Heart right ventricle (tissue), 16 donors: ENCODE data around the gene TOP1. TPM values are rescaled to one million over a fixed set of nuclear protein-coding genes. Genes with fewer than 3 reads are reported as not detected.
A peak's percentile ranks its signal among the peaks of the same experiment; 100 is the strongest.

Experiments used
- ATAC-seq, 8 donors: fragments of 200-7000 bp; cut with Tn5 transposase; one replicate each; pipeline ENCODE4 v1.9.1; 2020; ENCODE audit warnings: mild to moderate bottlenecking in 8 of 8, moderate library complexity in 8 of 8, moderate number of reproducible peaks in 1 of 8
- DNase-seq, 2 donors: peaks; one replicate each; pipeline ENCODE4 v3.0.0-alpha.2; 2020
- H3K27ac ChIP-seq, 10 donors: fragments of 200-600 bp; sonication (generic) in 2 of 10; one replicate each; pipeline versions ENCODE4 v1.5.0 to v1.8.0; 2020 to 2022; ENCODE audit warnings: mild to moderate bottlenecking in 3 of 10
- H3K27me3 ChIP-seq, 7 donors: fragments of 200-600 bp; one replicate each; pipeline ENCODE4 v1.8.0; 2021 to 2022; ENCODE audit warnings: mild to moderate bottlenecking in 2 of 7
- H3K36me3 ChIP-seq, 9 donors: fragments of 200-600 bp; sonication (generic) in 1 of 9; one replicate each; pipeline versions ENCODE4 v1.5.0 to v1.8.0; 2020 to 2022; ENCODE audit warnings: mild to moderate bottlenecking in 2 of 9
- H3K4me1 ChIP-seq, 9 donors: fragments of 200-600 bp; sonication (generic) in 1 of 9; one replicate each; pipeline versions ENCODE4 v1.5.0 to v1.8.0; 2020 to 2022; ENCODE audit warnings: mild to moderate bottlenecking in 4 of 9
- H3K4me3 ChIP-seq, 10 donors: fragments of 200-600 bp; sonication (generic) in 2 of 10; one replicate each; pipeline versions ENCODE4 v1.5.0 to v1.8.0; 2020 to 2022; ENCODE audit warnings: mild to moderate bottlenecking in 7 of 10, moderate library complexity in 2 of 10
- H3K9me3 ChIP-seq, 11 donors: fragments of 200-600 bp in 10 of 11; sonication (generic) in 2 of 11; one replicate each; pipeline versions ENCODE4 v1.5.0 to v1.8.0; 2013 to 2022; ENCODE audit warnings: mild to moderate bottlenecking in 2 of 11, control low read depth in 1 of 11, moderate library complexity in 1 of 11
- CTCF ChIP-seq, 9 donors: fragments of 200-600 bp; sonication (generic) in 2 of 9; IDR thresholded peaks; one replicate each; pipeline versions ENCODE4 v1.5.0 to v1.8.0; 2021 to 2022; ENCODE audit warnings: antibody characterized with exemption in 9 of 9, mild to moderate bottlenecking in 5 of 9, moderate library complexity in 1 of 9
- WGBS, 2 donors: extraction: QIAGEN DNeasy Blood & Tissue Kit; methylation state at CpG; one replicate each; pipeline ENCODE4 v1.1.7; 2013; ENCODE audit warnings: inconsistent platforms in 1 of 2; 5-methylcytosine and 5-hydroxymethylcytosine counted together
- intact Hi-C, 10 donors: fragments of 100-400 bp; cut with DNase I; formaldehyde crosslinking; loops; one replicate each; pipeline versions ENCODE4 v1.11.1 to v1.14.2; 2022
- polyA plus RNA-seq, 2 donors: library from polyadenylated mRNA; stranded (reverse); fragments of 200-250 nt; gene quantifications; one replicate each; pipeline ENCODE4 v1.2.3, GENCODE V29; 2013
- total RNA-seq, 10 donors: library from RNA; stranded (reverse); fragmentation: NEBNext Ultra II Directional in 3 of 10; extraction: Animal tissue kit (Norgen Biotek cat#: 25700) in 3 of 10; gene quantifications; one replicate each; pipeline versions ENCODE4 v1.2.1 to v1.2.4, GENCODE V29; 2021 to 2023
- donor health status: Arrhythmogenic right ventricular cardiomyopathy.
- donor health status: ischemic (EF 13 %, LVEDD 7.1; RV severe dilation, severe dysfunction).
- donor health status: healthy with polysubstance abuse.
- donor health status: DM: no; HTN: yes; CAD: no.
- donor health status: DM: no; HTN: no; CAD: no.
- donor health status: ischemic (EF 25% LVEDD 6.9; RV normal size, moderate dysfunction).
- donor health status: ischemic (EF 25% LVEDD 5.7; RV mildly dilated, moderate dysfunction).
- donor health status: healthy.
- donor health status: DM: yes; HTN: yes; CAD: no.
- donor health status: Ischemic cardiomyopathy.
- donor health status: ischemic (EF 35%, LVEDD 5.7; RV mildly dilated, moderate dysfunction).
- donor health status: nonischemic (EF 11% LVEDD 7.7; RV severe dilation, severe dysfunction).
- donor health status: DM: yes; HTN: yes; CAD: no.
- donor health status: PGD.
- donor health status: ischemic (EF 29% LVEDD 5.4; RV normal size, mild dysfunction).
- donor health status: nonischemic (EF 23%, LVEDD 6.1; RV moderate dilation, normal function).

The TOP1 gene
- total and polyA plus RNA-seq, 12 donors: 13.5 to 28.3 (median 23.1) TPM

- H3K27me3 ChIP-seq: peaks cover 0 to 9% (median 0%) of the 10 kb centered on the region in 7 donors
- H3K9me3 ChIP-seq: no peaks in the 10 kb centered on the region
- peak overlapping the region in 5 of 10 donors; percentile 9 to 100 (median 37) for H3K27ac ChIP-seq
- peak in 1 of 8 donors; percentile 22 for ATAC-seq
- 47 to 53% methylated on average over 13 of the region's 13 CpGs for WGBS, 2 donors
- intact Hi-C loops: loop anchor here in 6 of 10 donors (1.0 to 10.0 kb wide), 10 partner anchors 37 to 279 kb away; partner anchors contain the start of gene LPIN3 (in 3 of the 6)
- no peaks in the 10 kb centered on the region for H3K36me3 ChIP-seq
- peaks cover 6 to 42% (median 33%) of the 10 kb centered on the region in 9 donors for H3K4me1 ChIP-seq
- TF ChIP-seq CTCF (IDR thresholded peaks at IDR 0.05): peak; percentile 59 to 83 (median 76)
- DNase-seq: peak in 1 of 2 donors; percentile 40
- H3K4me3 ChIP-seq: no peak overlapping the region
These were observed 106.7 kb downstream of the TOP1 start for GRCh38 chr20:41135187-41135887.

GRCh38 chr20:41135888-41136679 lies 107.5 kb downstream of the TOP1 start:
- H3K4me1 ChIP-seq: peaks cover 13 to 50% (median 41%) of the 10 kb centered on the region in 9 donors
- ATAC-seq: peak in 2 of 8 donors; percentile 0 to 17
- peaks cover 0 to 9% (median 0%) of the 10 kb centered on the region in 7 donors for H3K27me3 ChIP-seq
- H3K36me3 ChIP-seq: no peaks in the 10 kb centered on the region
- peak overlapping the region; percentile 71 to 99 (median 94) for H3K4me3 ChIP-seq
- no peak for DNase-seq
- intact Hi-C loops: loop anchor here in 7 of 10 donors (1.0 to 10.0 kb wide), 14 partner anchors 36 to 279 kb away; partner anchors contain the start of gene LPIN3 (in 3 of the 7)
- no peak for TF ChIP-seq CTCF (IDR thresholded peaks at IDR 0.05)
- 39% methylated on average over 23 of the region's 23 CpGs for WGBS, 2 donors
- H3K9me3 ChIP-seq: no peaks in the 10 kb centered on the region
- peak overlapping the region; percentile 90 to 100 (median 98) for H3K27ac ChIP-seq

- intact Hi-C loops: loop anchor here in 7 of 10 donors (2.0 to 10.0 kb wide), 12 partner anchors 35 to 278 kb away; partner anchors contain the start of gene LPIN3 (in 2 of the 7)
- Histone ChIP-seq H3K36me3 (no peaks in the 10 kb centered on the region), H3K4me1 (peaks cover 21 to 58% (median 50%) of the 10 kb centered on the region in 9 donors), H3K27ac (peak within 1 kb of the TSS; percentile 90 to 100 (median 98)), H3K27me3 (peaks cover 0 to 9% (median 0%) of the 10 kb centered on the region in 7 donors), H3K4me3 (peak within 1 kb of the TSS; percentile 71 to 99 (median 94)), H3K9me3 (no peaks in the 10 kb centered on the region)
- peak; percentile 83 to 90 (median 86) for ATAC-seq
- DNase-seq: peak; percentile 91 to 93
- WGBS, 2 donors: 0% methylated on average over 78 to 121 of the region's 121 CpGs
- TF ChIP-seq CTCF (IDR thresholded peaks at IDR 0.05): no peak
These were observed 108.3 kb downstream of the TOP1 start, which contains the start of gene PLCG1 for GRCh38 chr20:41136680-41137613. Gene PLCG1 (plus strand): TSS chr20:41137543. CDS start chr20:41137642, 99 bp downstream.
